ENCODE measurements around the gene ZNHIT2. TPM values are rescaled to one million over a fixed set of nuclear protein-coding genes. Genes with fewer than 3 reads are reported as not detected.

The ZNHIT2 gene
- total RNA-seq, 4 donors from 2014 or later = 4.6 to 9.6 (median 5.7) TPM; not detected in 1

- TF ChIP-seq POLR2A (IDR thresholded peaks at IDR 0.05) = no peak
- TF ChIP-seq, protein P1, sequence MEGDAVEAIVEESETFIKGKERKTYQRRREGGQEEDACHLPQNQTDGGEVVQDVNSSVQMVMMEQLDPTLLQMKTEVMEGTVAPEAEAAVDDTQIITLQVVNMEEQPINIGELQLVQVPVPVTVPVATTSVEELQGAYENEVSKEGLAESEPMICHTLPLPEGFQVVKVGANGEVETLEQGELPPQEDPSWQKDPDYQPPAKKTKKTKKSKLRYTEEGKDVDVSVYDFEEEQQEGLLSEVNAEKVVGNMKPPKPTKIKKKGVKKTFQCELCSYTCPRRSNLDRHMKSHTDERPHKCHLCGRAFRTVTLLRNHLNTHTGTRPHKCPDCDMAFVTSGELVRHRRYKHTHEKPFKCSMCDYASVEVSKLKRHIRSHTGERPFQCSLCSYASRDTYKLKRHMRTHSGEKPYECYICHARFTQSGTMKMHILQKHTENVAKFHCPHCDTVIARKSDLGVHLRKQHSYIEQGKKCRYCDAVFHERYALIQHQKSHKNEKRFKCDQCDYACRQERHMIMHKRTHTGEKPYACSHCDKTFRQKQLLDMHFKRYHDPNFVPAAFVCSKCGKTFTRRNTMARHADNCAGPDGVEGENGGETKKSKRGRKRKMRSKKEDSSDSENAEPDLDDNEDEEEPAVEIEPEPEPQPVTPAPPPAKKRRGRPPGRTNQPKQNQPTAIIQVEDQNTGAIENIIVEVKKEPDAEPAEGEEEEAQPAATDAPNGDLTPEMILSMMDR (IDR thresholded peaks at IDR 0.05) = no peak
- Histone ChIP-seq H3K27ac (no peak overlapping the region), H3K4me3 (no peak overlapping the region), H3K36me3 (no peaks in the 10 kb centered on the region), H3K9me3 (no peaks in the 10 kb centered on the region), H3K4me1 (peaks cover 3 to 20% of the 10 kb centered on the region in 2 donors), H3K27me3 (no peaks in the 10 kb centered on the region)
- intact Hi-C loops (cut with DNase I; ENCODE audit: low total_unique reads) = no loop called here
- DNase-seq = no peak
These were observed 6.2 kb downstream of the ZNHIT2 start for GRCh38 chr11:65111159-65111743.

- Histone ChIP-seq H3K4me1 (peaks cover 3 to 16% of the 10 kb centered on the region in 2 donors), H3K9me3 (no peaks in the 10 kb centered on the region), H3K36me3 (no peaks in the 10 kb centered on the region), H3K27me3 (no peaks in the 10 kb centered on the region), H3K4me3 (no peak overlapping the region), H3K27ac (peak overlapping the region in 1 of 2 donors; percentile 44)
- peak; percentile 87 to 88 for DNase-seq
- intact Hi-C loops (cut with DNase I; ENCODE audit: low total_unique reads) = no loop called here
- TF ChIP-seq, protein P1 (IDR thresholded peaks at IDR 0.05) = peak; percentile 96 to 99 (median 98)
- TF ChIP-seq POLR2A (IDR thresholded peaks at IDR 0.05) = no peak
These were observed 7.1 kb downstream of the ZNHIT2 start for GRCh38 chr11:65110354-65110861.

DNA sequence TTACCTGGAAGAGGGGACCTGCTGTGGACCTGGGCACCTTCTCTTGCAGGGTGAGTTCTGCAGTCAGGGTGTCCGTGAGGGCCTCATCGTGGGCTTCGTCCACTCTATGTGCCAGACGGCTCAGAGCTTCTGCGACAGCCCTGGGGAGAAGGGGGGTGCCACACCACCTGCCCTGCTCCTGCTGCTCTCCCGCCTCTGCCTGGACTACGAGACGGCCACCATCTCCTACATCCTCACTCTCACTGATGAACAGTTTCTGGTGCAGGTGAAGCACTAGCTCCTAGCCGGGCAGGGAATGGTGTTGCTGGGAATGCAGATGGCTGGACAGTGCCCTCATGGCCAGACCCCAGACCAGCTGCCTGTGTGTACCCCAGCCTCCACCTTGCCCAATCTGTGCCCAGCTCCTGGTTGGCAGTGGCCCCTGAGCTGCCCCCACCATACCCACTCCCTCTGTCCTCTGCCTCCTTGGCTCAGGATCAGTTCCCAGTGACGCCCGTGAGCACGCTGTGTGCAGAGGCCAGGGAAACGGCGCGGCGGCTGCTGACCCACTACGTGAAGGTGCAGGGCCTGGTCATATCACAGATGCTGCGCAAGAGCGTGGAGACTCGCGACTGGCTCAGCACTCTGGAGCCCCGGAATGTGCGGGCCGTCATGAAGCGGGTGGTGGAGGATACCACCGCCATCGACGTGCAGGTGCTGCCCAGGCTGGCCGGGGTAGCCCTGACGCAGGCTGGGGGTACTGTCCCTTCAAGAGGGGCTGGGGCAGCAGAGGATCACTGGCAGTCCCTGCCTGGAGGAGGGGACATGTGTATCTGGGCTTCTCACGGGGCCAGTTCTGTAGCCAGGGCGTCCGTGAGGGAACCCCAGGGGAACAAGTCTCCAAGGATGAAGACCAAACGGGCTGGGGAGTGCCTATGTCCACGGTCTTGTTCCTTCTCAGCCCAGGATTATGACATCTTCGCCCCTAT is 8.0 kb downstream of the ZNHIT2 start:
- peaks cover 3 to 16% of the 10 kb centered on the region in 2 donors for H3K4me1 ChIP-seq
- H3K9me3 ChIP-seq = no peaks in the 10 kb centered on the region
- intact Hi-C loops (cut with DNase I; ENCODE audit: low total_unique reads) = no loop called here
- TF ChIP-seq, protein P1 (IDR thresholded peaks at IDR 0.05) = no peak
- peak in 1 of 2 donors; percentile 33 for DNase-seq
- no peaks in the 10 kb centered on the region for H3K36me3 ChIP-seq
- no peak overlapping the region for H3K4me3 ChIP-seq
- no peaks in the 10 kb centered on the region for H3K27me3 ChIP-seq
- no peak overlapping the region for H3K27ac ChIP-seq

GRCh38 chr11:65108469-65109123 is 8.9 kb downstream of the ZNHIT2 start:
- no peaks in the 10 kb centered on the region for H3K9me3 ChIP-seq
- DNase-seq = no peak
- TF ChIP-seq POLR2A (IDR thresholded peaks at IDR 0.05) = no peak
- TF ChIP-seq, protein P1 (IDR thresholded peaks at IDR 0.05) = no peak
- H3K4me1 ChIP-seq = peaks cover 3 to 16% of the 10 kb centered on the region in 2 donors
- H3K27ac ChIP-seq = no peak overlapping the region
- intact Hi-C loops (cut with DNase I; ENCODE audit: low total_unique reads) = no loop called here
- H3K4me3 ChIP-seq = no peak overlapping the region
- no peaks in the 10 kb centered on the region for H3K36me3 ChIP-seq
- H3K27me3 ChIP-seq = no peaks in the 10 kb centered on the region
